Glutamatergic neuron (in vitro differentiated cells): ENCODE data around the gene RBFOX2. TPM values are rescaled to one million over a fixed set of nuclear protein-coding genes. Genes with fewer than 3 reads are reported as not detected.
"Not testable (repeated sequence)": the region's sequence is repeated elsewhere in the genome, so short reads cannot be mapped to it uniquely, and the experiment has no call there.

Experiments used
- DNase-seq: peaks from one replicate; pipeline ENCODE4 v3.0.0; 2022
- H3K27ac Mint-ChIP-seq: one replicate; pipeline ENCODE4 v1.8.0; 2020; ENCODE audit warnings: mild to moderate bottlenecking, mixed read lengths, inconsistent platforms; ENCODE audit not compliant: unreplicated experiment
- H3K27me3 Mint-ChIP-seq: one replicate; pipeline ENCODE4 v1.8.0; 2020; ENCODE audit warnings: mild to moderate bottlenecking, moderate library complexity, mixed read lengths, inconsistent platforms; ENCODE audit not compliant: unreplicated experiment
- H3K36me3 Mint-ChIP-seq: one replicate; pipeline ENCODE4 v1.8.0; 2020; ENCODE audit warnings: mild to moderate bottlenecking, mixed read lengths, inconsistent platforms; ENCODE audit not compliant: unreplicated experiment
- H3K4me1 Mint-ChIP-seq: one replicate; pipeline ENCODE4 v1.8.0; 2020; ENCODE audit warnings: mild to moderate bottlenecking, low read depth, mixed read lengths, inconsistent platforms; ENCODE audit not compliant: unreplicated experiment
- H3K4me3 Mint-ChIP-seq: one replicate; pipeline ENCODE4 v1.8.0; 2020; ENCODE audit warnings: mild to moderate bottlenecking, mixed read lengths, inconsistent platforms; ENCODE audit not compliant: unreplicated experiment
- H3K9me3 Mint-ChIP-seq: one replicate; pipeline ENCODE4 v1.8.0; 2020; ENCODE audit warnings: mild to moderate bottlenecking, moderate library complexity, mixed read lengths, inconsistent platforms; ENCODE audit not compliant: unreplicated experiment
- CTCF ChIP-seq: fragments of 200-600 bp; sonication (generic); IDR thresholded peaks from one replicate; pipeline ENCODE4 v1.5.0; 2021; ENCODE audit not compliant: partially characterized antibody, unreplicated experiment
- total RNA-seq: library from RNA; stranded (reverse); fragmentation: NEBNext Ultra II Directional; extraction: Animal tissue kit (Norgen Biotek cat#: 25700); gene quantifications from one replicate; pipeline ENCODE4 v1.2.1, GENCODE V29; 2021; ENCODE audit not compliant: unreplicated experiment

Gene RBFOX2
- total RNA-seq, 1 donor from 2014 or later, result 380 TPM

- no peak for DNase-seq
- Mint-ChIP-seq H3K27ac (no peak overlapping the region), H3K27me3 (no peaks in the 10 kb centered on the region), H3K36me3 (no peaks in the 10 kb centered on the region), H3K4me3 (no peak overlapping the region), H3K9me3 (no peaks in the 10 kb centered on the region), H3K4me1 (peaks cover 7% of the 10 kb centered on the region)
- no peak for TF ChIP-seq CTCF
These were observed 231.2 kb downstream of the RBFOX2 start for GRCh38 chr22:35797411-35797810.

GRCh38 chr22:35795476-35795875 lies 233.1 kb downstream of the RBFOX2 start:
- no peak for TF ChIP-seq CTCF
- Mint-ChIP-seq H3K36me3 (no peaks in the 10 kb centered on the region), H3K4me3 (no peak overlapping the region), H3K9me3 (no peaks in the 10 kb centered on the region), H3K27me3 (no peaks in the 10 kb centered on the region), H3K27ac (no peak overlapping the region), H3K4me1 (peaks cover 6% of the 10 kb centered on the region)
- no peak for DNase-seq

- no peak overlapping the region for H3K27ac Mint-ChIP-seq
- H3K9me3 Mint-ChIP-seq, result peaks cover 5% of the 10 kb centered on the region
- no peak for TF ChIP-seq CTCF
- peaks cover 2% of the 10 kb centered on the region for H3K4me1 Mint-ChIP-seq
- DNase-seq, result no peak
- H3K27me3 Mint-ChIP-seq, result peaks cover 1% of the 10 kb centered on the region
- H3K36me3 Mint-ChIP-seq, result no peaks in the 10 kb centered on the region
- no peak overlapping the region for H3K4me3 Mint-ChIP-seq
These were observed 236.1 kb downstream of the RBFOX2 start for GRCh38 chr22:35792506-35792905.

GRCh38 chr22:35791788-35792187 lies 236.8 kb downstream of the RBFOX2 start:
- H3K36me3 Mint-ChIP-seq, H3K27ac Mint-ChIP-seq, H3K4me1 Mint-ChIP-seq, DNase-seq, H3K9me3 Mint-ChIP-seq, H3K4me3 Mint-ChIP-seq, H3K27me3 Mint-ChIP-seq: not testable (repeated sequence)

GRCh38 chr22:35785181-35785923 lies 243.3 kb downstream of the RBFOX2 start:
- Mint-ChIP-seq H3K27me3 (peaks cover 7% of the 10 kb centered on the region), H3K27ac (no peak overlapping the region), H3K4me1 (peaks cover 5% of the 10 kb centered on the region), H3K36me3 (no peaks in the 10 kb centered on the region), H3K4me3 (no peak overlapping the region), H3K9me3 (peaks cover 9% of the 10 kb centered on the region)
- DNase-seq, result no peak
- no peak for TF ChIP-seq CTCF
